Fibroblast of the aortic adventitia (primary cell): Measurements from ENCODE around the gene ALDH3A2. TPM values are rescaled to one million over a fixed set of nuclear protein-coding genes. Genes with fewer than 3 reads are reported as not detected.

Experiments used
- DNase-seq: peaks from one replicate; pipeline ENCODE4 v3.0.0-alpha.2; 2010; ENCODE audit warnings: low read depth
- H3K4me3 ChIP-seq: 2 replicates; pipeline ENCODE4 v1.5.1; 2011; ENCODE audit warnings: low read depth, mild to moderate bottlenecking, control low read depth, low read length, moderate library complexity
- CTCF ChIP-seq: IDR thresholded peaks from 2 replicates; pipeline ENCODE4 v1.5.1; 2011; ENCODE audit warnings: mild to moderate bottlenecking, low read length, control low read depth, inconsistent platforms; ENCODE audit not compliant: insufficient read depth
- total RNA-seq: library from RNA; depleted of rRNA; stranded (reverse); fragments of >200 nt; gene quantifications from 2 replicates; pipeline ENCODE4 v1.2.3, GENCODE V29; 2012; ENCODE audit warnings: low replicate concordance

Gene ALDH3A2
- total RNA-seq, 1 donor: 59.7 TPM

GRCh38 chr17:19714542-19715411, 66.2 kb downstream of the ALDH3A2 start:
- DNase-seq: no peak
- TF ChIP-seq CTCF: no peak
- H3K4me3 ChIP-seq: no peak overlapping the region

GRCh38 chr17:19716108-19717030, 67.8 kb downstream of the ALDH3A2 start, which contains the start of gene SLC47A2:
Gene SLC47A2, minus strand, starts transcription at chr17:19716584. Its CDS starts 29 bp downstream, at chr17:19716555.
- no peak for DNase-seq
- no peak within 1 kb of the TSS for H3K4me3 ChIP-seq
- TF ChIP-seq CTCF: no peak

- no peak overlapping the region for H3K4me3 ChIP-seq
- TF ChIP-seq CTCF: no peak
- no peak for DNase-seq
Observed at GRCh38 chr17:19717031-19717360, 68.4 kb downstream of the ALDH3A2 start.

- TF ChIP-seq CTCF: no peak
- no peak for DNase-seq
- no peak overlapping the region for H3K4me3 ChIP-seq
Observed at GRCh38 chr17:19717411-19717908, 68.9 kb downstream of the ALDH3A2 start.

GRCh38 chr17:19718041-19718612, 69.6 kb downstream of the ALDH3A2 start:
- DNase-seq: no peak
- H3K4me3 ChIP-seq: no peak overlapping the region
- TF ChIP-seq CTCF: no peak

- DNase-seq: no peak
- H3K4me3 ChIP-seq: no peak overlapping the region
- no peak for TF ChIP-seq CTCF
Observed at GRCh38 chr17:19718613-19719354, 70.2 kb downstream of the ALDH3A2 start.
